ENCODE data around the gene CFD. TPM values are rescaled to one million over a fixed set of nuclear protein-coding genes. Genes with fewer than 3 reads are reported as not detected.

Gene CFD
- total RNA-seq: 1.1 and 9.3 TPM in 2 replicates

DNA sequence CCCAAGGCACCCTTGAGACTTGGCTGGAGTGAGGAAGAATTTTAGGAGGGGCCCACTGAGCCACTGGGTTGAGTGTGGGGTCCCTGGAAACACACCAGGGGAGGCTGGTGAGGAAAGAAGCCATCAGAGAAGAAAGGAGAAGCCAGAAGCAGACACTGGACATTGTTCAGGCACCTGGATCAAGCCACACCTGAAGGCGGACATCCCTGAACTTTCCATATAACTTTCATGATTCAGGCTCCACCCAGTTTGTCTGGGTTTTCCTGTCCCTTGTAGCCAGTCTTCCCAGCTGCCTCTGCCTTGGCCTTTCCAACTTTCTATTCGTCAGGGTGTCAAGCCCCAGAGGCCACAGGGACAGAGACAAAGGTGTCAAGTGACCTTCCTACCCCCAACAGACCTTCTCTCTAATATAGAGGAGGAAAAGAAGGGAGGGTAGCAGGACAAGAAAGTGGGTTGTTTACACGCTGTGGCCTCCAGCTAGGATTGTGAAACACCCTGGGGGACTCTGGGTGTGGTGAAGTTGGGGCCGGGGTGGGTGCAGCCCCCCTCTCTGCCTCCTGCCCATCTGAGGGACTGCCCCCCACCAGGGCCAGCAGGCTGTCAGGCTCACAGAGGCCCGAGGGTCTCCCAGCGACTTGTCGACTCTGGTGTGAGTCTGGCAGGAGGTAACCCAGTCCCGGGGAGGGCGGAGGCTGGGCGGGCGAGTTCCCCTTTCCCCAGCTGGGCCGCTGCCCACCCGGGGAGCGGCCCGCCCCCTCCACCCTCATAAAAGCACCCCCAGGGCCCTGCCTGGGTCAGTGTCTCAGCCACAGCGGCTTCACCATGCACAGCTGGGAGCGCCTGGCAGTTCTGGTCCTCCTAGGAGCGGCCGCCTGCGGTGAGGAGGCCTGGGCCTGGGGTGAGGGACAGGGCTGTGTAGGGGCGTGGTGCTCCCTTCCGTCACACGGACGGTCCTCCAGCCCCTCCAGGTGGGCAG, at the start of gene CFD:
CFD (plus strand) TSS at position 797 of the 976 bp plus-strand sequence; CDS start at position 823, 26 bp downstream.

DNA sequence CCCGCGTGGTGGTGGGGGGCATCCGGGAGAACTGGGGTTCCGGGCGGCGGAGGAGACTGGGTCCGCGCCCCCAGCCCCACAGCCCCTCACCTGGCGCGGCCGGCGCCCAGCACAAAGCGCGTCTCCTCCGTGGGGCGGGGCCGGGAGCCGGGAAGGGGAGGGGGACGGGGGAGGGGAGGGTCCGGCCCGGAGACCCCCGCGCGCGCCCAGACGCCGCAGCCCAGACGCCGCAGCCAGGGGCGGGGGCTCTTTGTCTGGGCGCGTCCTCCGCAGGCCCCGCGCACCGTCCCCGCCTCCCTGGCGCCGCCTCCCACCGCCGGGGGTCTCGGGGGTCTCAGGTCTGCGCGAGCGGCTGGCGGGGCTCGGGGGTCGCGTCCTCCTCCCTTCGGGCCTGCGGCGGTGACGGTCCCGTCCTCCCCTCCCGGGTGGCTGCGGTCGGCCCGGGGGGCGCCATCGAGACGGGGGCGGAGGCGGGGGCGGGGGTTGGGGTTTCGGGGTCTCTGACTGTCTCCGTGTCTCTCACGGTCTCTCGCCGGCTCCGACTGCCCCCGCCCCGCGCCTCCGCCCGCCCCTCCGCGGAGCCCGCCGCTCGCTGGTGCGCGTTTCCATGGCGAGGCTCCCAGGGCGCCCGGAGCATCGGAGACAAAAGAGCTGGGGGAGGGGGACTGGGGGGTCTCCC, 37.5 kb upstream of the CFD start, which contains the start of gene PLPPR3:
PLPPR3 (minus strand) TSS at position 131 of the 679 bp plus-strand sequence. CDS start 396 bp downstream, outside the sequence.

DNA sequence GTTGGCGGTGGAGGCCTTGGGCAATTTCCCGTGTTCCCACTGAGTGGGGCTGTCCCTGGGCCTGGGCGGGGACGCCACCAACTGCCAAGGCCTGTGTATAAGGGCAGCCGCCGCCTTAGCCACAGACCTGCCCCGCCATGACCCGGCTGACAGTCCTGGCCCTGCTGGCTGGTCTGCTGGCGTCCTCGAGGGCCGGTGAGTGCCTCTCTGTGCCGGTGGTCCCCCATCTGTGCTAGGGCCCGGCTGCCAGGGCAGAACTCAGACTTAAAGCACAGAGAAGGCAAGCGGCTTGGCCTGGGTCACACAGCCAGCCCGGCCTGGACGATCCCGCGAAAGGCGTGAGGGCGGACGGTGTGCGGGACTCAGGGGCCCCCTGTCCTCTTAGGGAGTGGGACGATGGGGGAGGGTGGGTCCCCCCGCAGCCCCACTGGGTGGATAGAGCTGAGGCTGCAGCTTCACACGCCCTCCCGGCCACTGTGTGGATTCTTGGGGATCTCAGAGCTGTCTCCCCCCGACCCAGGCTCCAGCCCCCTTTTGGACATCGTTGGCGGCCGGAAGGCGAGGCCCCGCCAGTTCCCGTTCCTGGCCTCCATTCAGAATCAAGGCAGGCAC, 31.6 kb upstream of the CFD start, which contains the start of gene AZU1:
AZU1 (plus strand) TSS at position 128 of the 612 bp plus-strand sequence; CDS start at position 138, 10 bp downstream.

DNA sequence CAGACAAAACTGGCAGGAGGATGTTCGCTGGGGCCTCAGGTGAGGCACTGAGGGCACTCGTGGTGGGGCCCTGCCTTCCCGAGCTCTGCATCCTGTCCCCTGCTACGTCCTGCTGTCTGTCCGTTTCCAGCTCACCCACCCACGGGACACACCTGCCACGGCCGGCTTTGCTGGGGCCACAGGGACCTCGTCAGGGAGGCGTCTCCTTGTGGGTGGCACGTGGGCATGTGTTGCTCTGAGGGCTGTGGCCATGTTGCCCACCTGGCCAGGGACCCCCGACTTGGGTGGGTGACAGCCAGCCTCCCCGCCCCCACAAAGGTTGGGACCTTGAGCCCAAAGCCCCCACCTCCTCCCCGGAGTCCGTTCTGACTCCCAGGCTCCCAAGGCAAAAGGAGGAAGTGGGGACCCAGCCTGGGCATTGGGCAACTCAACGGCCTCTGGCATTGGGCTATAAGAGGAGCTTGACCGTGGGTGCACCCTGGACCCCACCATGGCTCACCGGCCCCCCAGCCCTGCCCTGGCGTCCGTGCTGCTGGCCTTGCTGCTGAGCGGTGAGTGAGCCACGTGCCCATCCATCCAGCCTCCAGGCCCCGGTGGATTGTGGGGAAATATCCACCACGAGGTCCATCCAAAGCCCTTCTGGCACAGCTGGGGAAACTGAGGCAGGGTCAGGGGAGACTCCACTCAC, 18.8 kb upstream of the CFD start, which contains the start of gene PRTN3:
PRTN3 (plus strand) TSS at position 481 of the 688 bp plus-strand sequence; CDS start at position 491, 10 bp downstream.

DNA sequence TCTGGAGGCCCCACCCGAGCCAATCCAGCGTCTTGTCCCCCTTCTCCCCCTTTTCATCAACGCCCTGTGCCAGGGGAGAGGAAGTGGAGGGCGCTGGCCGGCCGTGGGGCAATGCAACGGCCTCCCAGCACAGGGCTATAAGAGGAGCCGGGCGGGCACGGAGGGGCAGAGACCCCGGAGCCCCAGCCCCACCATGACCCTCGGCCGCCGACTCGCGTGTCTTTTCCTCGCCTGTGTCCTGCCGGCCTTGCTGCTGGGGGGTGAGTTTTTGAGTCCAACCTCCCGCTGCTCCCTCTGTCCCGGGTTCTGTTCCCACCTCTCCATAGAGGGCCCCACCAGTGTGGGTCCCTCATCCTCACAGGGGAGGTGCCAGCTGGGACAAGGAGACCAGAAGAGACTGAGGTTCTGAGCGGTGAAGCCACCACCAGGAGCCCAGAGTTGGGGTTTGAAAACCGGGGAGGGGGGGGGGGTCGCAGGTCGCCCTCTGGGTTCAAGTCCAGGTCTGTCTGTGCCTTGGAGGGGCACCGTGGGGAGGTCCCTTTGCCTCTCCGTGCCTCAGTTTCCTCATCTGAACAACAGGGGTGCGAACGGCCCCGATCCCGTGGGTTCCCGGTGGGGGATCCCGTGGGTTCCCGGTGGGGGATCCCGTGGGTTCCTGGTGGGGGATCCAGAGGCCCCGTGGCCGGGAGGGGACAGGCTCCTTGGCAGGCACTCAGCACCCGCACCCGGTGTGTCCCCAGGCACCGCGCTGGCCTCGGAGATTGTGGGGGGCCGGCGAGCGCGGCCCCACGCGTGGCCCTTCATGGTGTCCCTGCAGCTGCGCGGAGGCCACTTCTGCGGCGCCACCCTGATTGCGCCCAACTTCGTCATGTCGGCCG, 7.1 kb upstream of the CFD start, which contains the start of gene ELANE:
ELANE (plus strand) TSS at position 168 of the 878 bp plus-strand sequence; CDS start at position 194, 26 bp downstream.

DNA sequence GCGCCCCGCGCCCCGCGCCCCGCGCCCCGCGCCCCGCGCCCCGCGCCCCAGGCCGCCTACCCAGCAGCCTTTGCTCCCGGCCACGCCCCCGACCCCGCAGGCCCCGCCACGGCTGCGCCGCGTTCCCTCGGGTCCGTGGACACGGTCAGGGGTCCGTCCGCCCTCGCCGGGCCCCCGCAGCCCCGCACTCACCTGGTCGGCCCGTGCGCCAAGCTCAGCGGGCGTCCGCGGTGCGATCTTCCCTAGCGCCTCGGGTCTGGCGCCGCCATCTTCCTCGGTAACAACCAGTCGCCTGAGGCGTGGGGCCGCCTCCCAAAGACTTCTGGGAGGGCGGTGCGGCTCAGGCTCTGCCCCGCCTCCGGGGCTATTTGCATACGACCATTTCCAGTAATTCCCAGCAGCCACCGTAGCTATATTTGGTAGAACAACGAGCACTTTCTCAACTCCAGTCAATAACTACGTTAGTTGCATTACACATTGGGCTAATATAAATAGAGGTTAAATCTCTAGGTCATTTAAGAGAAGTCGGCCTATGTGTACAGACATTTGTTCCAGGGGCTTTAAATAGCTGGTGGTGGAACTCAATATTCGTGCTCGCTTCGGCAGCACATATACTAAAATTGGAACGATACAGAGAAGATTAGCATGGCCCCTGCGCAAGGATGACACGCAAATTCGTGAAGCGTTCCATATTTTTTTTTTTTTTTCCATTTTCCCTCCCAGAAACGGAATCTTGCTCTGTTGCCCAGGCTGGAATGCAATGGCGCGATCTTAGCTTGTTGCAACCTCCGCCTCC, 33.6 kb downstream of the CFD start, which contains the start of the genes MED16 and RNU6-9:
MED16 (minus strand) TSS at position 294 of the 796 bp plus-strand sequence. CDS start 2,056 bp downstream, outside the sequence.
RNU6-9 (plus strand) TSS at position 591 of the 796 bp plus-strand sequence.

Other genes with a start within 250 kb of the CFD start
- 25.8 and 43.3 TPM in 2 replicates for gene POLRMT, start 226.1 kb upstream of the CFD start, total RNA-seq
- not detected in 2 replicates for gene FGF22, start 219.8 kb upstream of the CFD start, total RNA-seq
- gene RNF126, start 196.4 kb upstream of the CFD start, total RNA-seq: 22.2 and 22.9 TPM in 2 replicates
- 55.3 and 185 TPM in 2 replicates for gene FSTL3, start 183.3 kb upstream of the CFD start, total RNA-seq
- gene PRSS57, start 164.2 kb upstream of the CFD start, total RNA-seq: not detected in 2 replicates
- gene PALM, start 150.7 kb upstream of the CFD start, total RNA-seq: 5.2 and 18.2 TPM in 2 replicates
- gene MISP, start 108.6 kb upstream of the CFD start, total RNA-seq: 0.10 and 0.13 TPM in 2 replicates
- 135 and 172 TPM in 2 replicates for gene PTBP1, start 62.2 kb upstream of the CFD start, total RNA-seq
- 0.30 TPM in 1 of 2 replicates, not detected in the other for gene PLPPR3, start 37.7 kb upstream of the CFD start, total RNA-seq
- 0.07 TPM in 1 of 2 replicates, not detected in the other for gene AZU1, start 31.8 kb upstream of the CFD start, total RNA-seq
- gene PRTN3, start 18.7 kb upstream of the CFD start, total RNA-seq: 0.07 TPM in 1 of 2 replicates, not detected in the other
- gene ELANE, start 7.4 kb upstream of the CFD start, total RNA-seq: 0.13 TPM in 1 of 2 replicates, not detected in the other
- 41.2 and 43.0 TPM in 2 replicates for gene MED16, start 33.5 kb downstream of the CFD start, total RNA-seq
- gene RNU6-9, start 33.8 kb downstream of the CFD start, total RNA-seq: not detected in 2 replicates
- 20.3 and 28.8 TPM in 2 replicates for gene R3HDM4, start 53.6 kb downstream of the CFD start, total RNA-seq
- gene KISS1R, start 57.7 kb downstream of the CFD start, total RNA-seq: not detected in 2 replicates
- 15.4 and 16.1 TPM in 2 replicates for gene ARID3A, start 66.4 kb downstream of the CFD start, total RNA-seq
- 26.5 and 34.7 TPM in 2 replicates for gene WDR18, start 124.7 kb downstream of the CFD start, total RNA-seq
- gene GRIN3B, start 140.8 kb downstream of the CFD start, total RNA-seq: 0.20 and 1.7 TPM in 2 replicates
- gene TMEM259, start 161.5 kb downstream of the CFD start, total RNA-seq: 91.7 and 118 TPM in 2 replicates
- gene RNU6-2, start 161.9 kb downstream of the CFD start, total RNA-seq: not detected in 2 replicates
- gene CNN2, start 166.9 kb downstream of the CFD start, total RNA-seq: 200 and 242 TPM in 2 replicates
- 6.5 and 7.7 TPM in 2 replicates for gene ABCA7, start 180.4 kb downstream of the CFD start, total RNA-seq
- 0.65 and 2.1 TPM in 2 replicates for gene ARHGAP45, start 207.5 kb downstream of the CFD start, total RNA-seq
- 103 and 125 TPM in 2 replicates for gene POLR2E, start 235.7 kb downstream of the CFD start, total RNA-seq
- gene GPX4, start 244.3 kb downstream of the CFD start, total RNA-seq: 171 and 174 TPM in 2 replicates

Measured in smooth muscle cell of the pulmonary artery (primary cell).